Common myeloid progenitor, CD34-positive (primary cell): ENCODE data around the gene NUDT9.
"Not testable (repeated sequence)": the region's sequence is repeated elsewhere in the genome, so short reads cannot be mapped to it uniquely, and the experiment has no call there.

Experiments used
- CTCF ChIA-PET: fragments of 350-600 bp; sonication (Branson Sonifier 250); formaldehyde crosslinking; loops from one replicate; lab custom pipeline; 2021; ENCODE audit warnings: antibody characterized with exemption; lab: Charles Lee
- POLR2A ChIA-PET: fragments of 350-600 bp; sonication (Branson Sonifier 250); formaldehyde crosslinking; loops from one replicate; lab custom pipeline; 2021; ENCODE audit warnings: antibody characterized with exemption; lab: Charles Lee
- DNase-seq, 3 donors: peaks; one replicate each; pipeline versions ENCODE4 v3.0.0 to v3.0.0-alpha.2; 2013
- H3K27ac ChIP-seq, 2 experiments: 1 replicate in 1 of 2; 2 replicates in 1 of 2; pipeline ENCODE4 v1.7.0; 2013; ENCODE audit warnings: inconsistent platforms in 2 of 2, low read length in 2 of 2, mild to moderate bottlenecking in 2 of 2, low read depth in 1 of 2, moderate library complexity in 1 of 2; ENCODE audit not compliant: severe bottlenecking in 2 of 2, insufficient read depth in 1 of 2, poor library complexity in 1 of 2
- H3K27me3 ChIP-seq, 5 experiments: replicated peaks in 2 of 5; 1 replicate in 3 of 5; 2 replicates in 2 of 5; pipeline versions ENCODE4 v1.6.1 to v1.7.0; 2013; ENCODE audit warnings: low read length in 4 of 5, mild to moderate bottlenecking in 2 of 5, moderate library complexity in 2 of 5, inconsistent platforms in 1 of 5; ENCODE audit not compliant: insufficient read depth in 5 of 5, control insufficient read depth in 4 of 5
- H3K36me3 ChIP-seq, 4 experiments: 1 replicate in 2 of 4; 2 replicates in 2 of 4; pipeline versions ENCODE4 v1.6.1 to v1.7.0; 2013; ENCODE audit warnings: low read length in 3 of 4, control low read depth in 1 of 4, mild to moderate bottlenecking in 1 of 4; ENCODE audit not compliant: control insufficient read depth in 4 of 4, insufficient read depth in 4 of 4
- H3K4me1 ChIP-seq, 4 experiments: 1 replicate in 3 of 4; 2 replicates in 1 of 4; pipeline versions ENCODE4 v1.6.1 to v1.7.1; 2013; ENCODE audit warnings: low read length in 3 of 4, mild to moderate bottlenecking in 3 of 4, control low read depth in 1 of 4, inconsistent platforms in 1 of 4, moderate library complexity in 1 of 4; ENCODE audit not compliant: control insufficient read depth in 4 of 4, insufficient read depth in 4 of 4; ENCODE audit errors: control extremely low read depth in 1 of 4
- H3K4me3 ChIP-seq, 7 experiments: 1 replicate in 4 of 7; 2 replicates in 3 of 7; pipeline versions ENCODE4 v1.5.1 to v1.7.0; 2013; ENCODE audit warnings: mild to moderate bottlenecking in 7 of 7, low read length in 6 of 7, moderate library complexity in 6 of 7, inconsistent platforms in 2 of 7, low read depth in 2 of 7, control low read depth in 1 of 7; ENCODE audit not compliant: insufficient read depth in 4 of 7, control insufficient read depth in 1 of 7; ENCODE audit errors: extremely low read depth in 1 of 7
- H3K9me3 ChIP-seq, 5 experiments: 1 replicate in 4 of 5; 2 replicates in 1 of 5; pipeline versions ENCODE4 v1.6.1 to v1.7.1; 2013; ENCODE audit warnings: low read length in 4 of 5, mild to moderate bottlenecking in 2 of 5, inconsistent platforms in 1 of 5, low read depth in 1 of 5, moderate library complexity in 1 of 5; ENCODE audit not compliant: control insufficient read depth in 4 of 5, insufficient read depth in 2 of 5; ENCODE audit errors: control extremely low read depth in 1 of 5
- WGBS: methylation state at CpG from one replicate; pipeline ENCODE4 v1.1.5; 2013; ENCODE audit not compliant: insufficient coverage; 5-methylcytosine and 5-hydroxymethylcytosine counted together

The NUDT9 gene

DNA sequence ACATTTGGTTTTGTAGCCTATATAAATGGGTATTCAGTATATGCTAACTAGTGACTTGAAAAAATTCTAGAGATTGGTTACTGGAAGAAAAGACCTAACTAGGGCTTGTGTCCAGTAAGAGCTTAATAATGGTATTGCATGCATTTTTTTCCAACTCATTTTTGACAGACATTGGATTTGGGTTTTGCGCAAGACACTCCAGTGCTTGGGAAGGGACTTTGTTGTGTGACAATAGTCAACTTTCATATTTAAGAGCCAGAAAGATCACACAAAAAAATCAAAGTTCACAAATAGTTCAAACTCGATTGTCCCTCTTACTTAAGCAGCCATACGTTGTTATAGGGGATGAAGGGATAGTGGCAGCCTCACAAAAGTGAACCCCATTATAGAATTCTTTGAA, 30.2 kb upstream of the NUDT9 start:
- POLR2A ChIA-PET: no interaction called here
- Histone ChIP-seq H3K9me3 (peaks cover 0 to 5% (median 2%) of the 10 kb centered on the region in 5 experiments), H3K4me1 (peaks cover 0 to 21% (median 12%) of the 10 kb centered on the region in 4 experiments), H3K27me3 (no peaks in the 10 kb centered on the region), H3K4me3 (no peak overlapping the region), H3K36me3 (peaks cover 2 to 7% (median 3%) of the 10 kb centered on the region in 4 experiments), H3K27ac (peak overlapping the region in 1 of 2 experiments; percentile 95)
- CTCF ChIA-PET: no interaction called here
- 100% methylated on average over 1 of the region's 3 CpGs for WGBS
- DNase-seq: no peak

DNA sequence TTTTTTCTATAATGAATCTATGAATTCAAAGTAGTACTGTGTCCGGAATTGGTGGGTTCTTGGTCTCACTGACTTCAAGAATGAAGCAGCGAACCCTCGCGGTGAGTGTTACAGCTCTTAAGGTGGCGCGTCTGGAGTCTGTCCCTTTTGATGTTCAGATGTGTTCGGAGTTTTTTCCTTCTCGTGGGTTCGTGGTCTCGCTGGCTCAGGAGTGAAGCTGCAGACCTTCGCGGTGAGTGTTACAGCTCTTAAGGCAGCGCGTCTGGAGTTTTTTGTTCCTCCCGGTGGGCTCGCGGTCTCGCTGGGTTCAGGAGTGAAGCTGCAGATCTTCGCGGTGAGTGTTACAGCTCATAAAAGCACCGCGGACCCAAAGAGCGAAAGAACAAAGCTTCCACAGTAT, 27.3 kb upstream of the NUDT9 start:
- CTCF ChIA-PET: interaction anchor here (0.7 kb wide), 2 partner anchors 13 to 21 kb away, joined by 3 read pairs; no protein-coding TSS in a partner anchor
- 94% methylated on average over 22 of the region's 23 CpGs for WGBS
- H3K4me3 ChIP-seq, H3K9me3 ChIP-seq, H3K27me3 ChIP-seq, DNase-seq, POLR2A ChIA-PET, H3K27ac ChIP-seq, H3K36me3 ChIP-seq: not testable (repeated sequence)
- peaks cover 0 to 11% (median 5%) of the 10 kb centered on the region in 4 experiments for H3K4me1 ChIP-seq

DNA sequence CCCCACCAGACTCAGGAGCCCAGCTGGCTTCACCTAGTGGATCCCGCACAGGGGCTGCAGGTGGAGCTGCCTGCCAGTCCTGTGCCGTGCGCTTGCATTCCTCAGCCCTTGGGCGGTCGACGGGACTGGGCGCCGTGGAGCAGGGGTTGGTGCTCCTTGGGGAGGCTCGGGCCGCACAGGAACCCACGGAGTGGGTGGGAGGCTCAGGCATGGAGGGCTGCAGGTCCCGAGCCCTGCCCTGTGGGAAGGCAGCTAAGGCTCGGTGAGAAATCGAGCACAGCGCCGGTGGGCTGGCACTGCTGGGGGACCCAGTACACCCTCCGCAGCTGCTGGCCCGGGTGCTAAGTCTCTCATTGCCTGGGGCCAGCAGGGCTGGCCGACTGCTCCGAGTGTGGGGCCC, 26.5 kb upstream of the NUDT9 start:
- CTCF ChIA-PET: interaction anchor here (0.7 to 1.7 kb wide), 2 partner anchors 20 to 21 kb away, joined by 3 to 4 read pairs; no protein-coding TSS in a partner anchor
- WGBS: 95% methylated on average over 12 of the region's 20 CpGs
- H3K4me1 ChIP-seq, H3K36me3 ChIP-seq, POLR2A ChIA-PET, H3K4me3 ChIP-seq, DNase-seq, H3K27me3 ChIP-seq, H3K27ac ChIP-seq: not testable (repeated sequence)
- peaks cover 0 to 12% (median 3%) of the 10 kb centered on the region in 5 experiments for H3K9me3 ChIP-seq

DNA sequence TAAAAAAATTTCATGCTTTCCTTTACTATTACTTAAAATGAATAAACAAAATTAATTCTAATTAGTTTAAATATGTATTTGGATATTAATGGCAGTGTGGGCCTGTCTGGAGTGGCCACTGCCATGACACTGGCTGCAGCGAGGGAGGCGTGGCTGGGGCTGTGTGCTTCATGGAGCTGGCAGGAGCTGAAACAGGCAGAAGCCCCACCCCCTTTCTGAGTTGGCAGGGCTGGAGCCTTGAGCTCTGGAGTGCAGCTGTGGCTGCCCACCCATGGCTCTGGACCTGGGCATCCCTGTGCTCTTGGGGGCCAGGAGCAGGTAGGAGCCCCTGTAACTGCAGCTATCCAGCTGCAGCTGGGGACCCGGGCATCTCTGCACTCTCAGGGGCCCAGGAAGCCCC, 23.2 kb upstream of the NUDT9 start:
- ChIA-PET CTCF (interaction anchor here (2.1 kb wide), 1 partner anchor 23 kb away, joined by 7 read pairs; no protein-coding TSS in a partner anchor), POLR2A (no interaction called here)
- no peaks in the 10 kb centered on the region for H3K27me3 ChIP-seq
- no peaks in the 10 kb centered on the region for H3K4me1 ChIP-seq
- H3K36me3 ChIP-seq: no peaks in the 10 kb centered on the region
- WGBS: 94% methylated on average over 3 of the region's 3 CpGs
- no peak for DNase-seq
- peaks cover 0 to 12% (median 3%) of the 10 kb centered on the region in 5 experiments for H3K9me3 ChIP-seq
- no peak overlapping the region for H3K4me3 ChIP-seq
- no peak overlapping the region for H3K27ac ChIP-seq

DNA sequence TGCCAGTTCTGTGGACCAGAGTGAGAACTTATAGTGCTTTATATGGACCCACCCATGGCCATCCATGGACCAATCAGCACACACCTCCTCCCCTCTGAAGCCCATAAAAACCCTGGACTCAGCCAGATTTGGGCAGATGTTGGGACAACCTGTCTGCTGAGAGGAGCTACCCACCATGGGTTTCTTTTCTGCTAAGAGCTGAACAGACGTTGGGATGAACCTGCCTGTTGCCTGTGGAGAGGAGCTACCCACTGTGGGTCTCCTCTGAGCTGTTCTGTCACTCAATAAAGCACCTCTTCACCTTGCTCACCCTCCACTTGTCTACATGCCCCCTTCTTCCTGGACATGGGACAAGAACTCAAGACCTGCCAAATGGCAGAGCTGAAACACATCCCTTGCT, 22.4 kb upstream of the NUDT9 start:
- ChIA-PET CTCF (interaction anchor here (0.7 to 2.1 kb wide), 5 partner anchors 10 to 159 kb away, joined by 3 to 7 read pairs (median 3); partner anchors contain the start of gene NUDT9), POLR2A (no interaction called here)
- H3K9me3 ChIP-seq: peaks cover 0 to 12% (median 3%) of the 10 kb centered on the region in 5 experiments
- DNase-seq: no peak
- no peaks in the 10 kb centered on the region for H3K4me1 ChIP-seq
- no peak overlapping the region for H3K27ac ChIP-seq
- no peaks in the 10 kb centered on the region for H3K27me3 ChIP-seq
- no peak overlapping the region for H3K4me3 ChIP-seq
- WGBS: 100% methylated on average over 1 of the region's 1 CpG
- H3K36me3 ChIP-seq: no peaks in the 10 kb centered on the region

DNA sequence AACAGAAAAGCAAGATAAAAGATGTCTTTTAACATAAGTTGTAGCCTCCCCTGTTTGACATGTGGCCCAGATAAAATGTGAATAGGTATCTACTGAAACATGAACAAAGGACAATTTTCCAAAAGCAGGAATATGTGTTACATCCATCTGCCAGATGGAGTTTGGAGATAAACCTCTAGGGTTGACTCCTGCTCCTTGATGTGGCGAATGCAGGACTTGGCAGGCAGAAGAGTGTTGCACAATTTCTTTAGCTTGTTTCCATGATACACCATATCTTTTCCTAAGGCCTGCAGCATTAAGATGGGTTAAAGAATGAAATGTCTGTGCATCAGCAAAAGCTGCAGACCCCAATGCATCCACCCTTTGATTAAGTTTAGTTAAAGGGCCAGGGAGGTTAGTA, 18.6 kb upstream of the NUDT9 start:
- H3K27ac ChIP-seq, H3K4me3 ChIP-seq, H3K36me3 ChIP-seq, H3K27me3 ChIP-seq, DNase-seq, CTCF ChIA-PET: not testable (repeated sequence)
- Histone ChIP-seq H3K9me3 (peaks cover 0 to 12% (median 3%) of the 10 kb centered on the region in 5 experiments), H3K4me1 (peaks cover 0 to 12% (median 11%) of the 10 kb centered on the region in 4 experiments)
- POLR2A ChIA-PET: interaction anchor here (0.6 kb wide), 1 partner anchor 16 kb away, joined by 3 read pairs; no protein-coding TSS in a partner anchor
- WGBS: no CpG with 5 or more reads among the region's 1 CpG

DNA sequence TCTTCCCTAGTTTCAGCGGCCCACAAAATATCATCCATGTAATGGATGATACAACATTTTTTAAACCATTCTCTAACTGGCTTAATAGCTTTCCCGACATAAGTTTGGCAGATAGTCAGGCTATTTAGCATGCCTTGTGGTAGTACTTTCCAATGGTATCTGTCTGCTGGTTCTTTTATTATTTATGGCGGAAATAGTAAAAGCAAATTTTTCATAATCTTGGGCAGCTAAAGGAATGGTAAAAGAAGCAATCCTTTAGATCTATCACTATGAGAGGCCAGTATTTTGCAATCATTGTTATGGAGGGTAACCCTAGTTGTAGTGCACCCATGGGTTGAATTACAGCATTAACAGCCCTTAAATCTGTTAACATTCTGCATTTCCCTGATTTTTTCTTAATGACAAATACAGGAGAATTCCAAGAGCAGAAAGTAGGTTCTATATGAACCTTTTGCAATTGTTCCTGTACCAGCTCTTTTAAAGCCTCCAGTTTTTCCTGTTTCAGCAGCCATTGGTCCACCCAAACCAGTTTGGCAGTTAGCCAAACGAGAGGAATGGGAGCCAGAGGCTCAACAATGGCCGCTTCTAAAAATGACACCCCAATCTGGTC, 17.1 kb upstream of the NUDT9 start:
- DNase-seq: no peak
- Histone ChIP-seq H3K4me3 (no peak overlapping the region), H3K27ac (no peak overlapping the region), H3K27me3 (no peaks in the 10 kb centered on the region), H3K4me1 (peaks cover 0 to 12% (median 11%) of the 10 kb centered on the region in 4 experiments), H3K9me3 (peaks cover 0 to 1% (median 0%) of the 10 kb centered on the region in 5 experiments), H3K36me3 (no peaks in the 10 kb centered on the region)
- CTCF ChIA-PET: no interaction called here
- POLR2A ChIA-PET: no interaction called here
- 100% methylated on average over 1 of the region's 5 CpGs for WGBS
